ENCODE results near the gene ZNF787.

- TF ChIP-seq ISL1 (CRISPR knock-in tag; IDR thresholded peaks at IDR 0.05) (no peak), ARNTL (CRISPR knock-in tag; IDR thresholded peaks at IDR 0.05; ENCODE audit: borderline replicate concordance, low read depth) (no peak), TCF4 (CRISPR knock-in tag; IDR thresholded peaks at IDR 0.05; ENCODE audit: borderline replicate concordance) (no peak), CREB5 (CRISPR knock-in tag; IDR thresholded peaks at IDR 0.05; ENCODE audit: low read depth) (no peak), OSR1 (CRISPR knock-in tag; IDR thresholded peaks at IDR 0.05) (no peak), CSRNP3 (CRISPR knock-in tag; IDR thresholded peaks at IDR 0.05) (no peak), BACH2 (CRISPR knock-in tag; IDR thresholded peaks at IDR 0.05; ENCODE audit: borderline replicate concordance) (no peak), TSHZ2 (CRISPR knock-in tag; IDR thresholded peaks at IDR 0.05) (no peak), GLIS3 (CRISPR knock-in tag; IDR thresholded peaks at IDR 0.05) (no peak), ZFP30 (CRISPR knock-in tag; IDR thresholded peaks at IDR 0.05) (no peak), RARB (CRISPR knock-in tag; IDR thresholded peaks at IDR 0.05) (no peak), SNAI2 (CRISPR knock-in tag; IDR thresholded peaks at IDR 0.05) (no peak), POU6F1 (CRISPR knock-in tag; IDR thresholded peaks at IDR 0.05; ENCODE audit: borderline replicate concordance, low read depth) (no peak), PATZ1 (CRISPR knock-in tag; IDR thresholded peaks at IDR 0.05; ENCODE audit: borderline replicate concordance) (peak; percentile 98)
Measured at GRCh38 chr19:56121180-56122167, at the start of gene ZNF787.

Measured in SK-N-SH treated with all-trans-retinoic acid at 6 μM for 48 hours (cell line).